Testis (tissue), 5 donors: Measurements from ENCODE around the gene XPNPEP1. TPM values are rescaled to one million over a fixed set of nuclear protein-coding genes. Genes with fewer than 3 reads are reported as not detected.

Experiments
- DNase-seq: peaks from one replicate; pipeline ENCODE4 v3.0.0-alpha.2; 2019
- H3K27ac ChIP-seq, 2 donors: fragments of 200-600 bp; sonication (generic); one replicate each; pipeline ENCODE4 v1.5.1; 2019
- H3K27me3 ChIP-seq: fragments of 200-600 bp; sonication (generic); one replicate; pipeline ENCODE4 v1.5.1; 2019
- H3K36me3 ChIP-seq: fragments of 200-600 bp; sonication (generic); one replicate; pipeline ENCODE4 v1.5.1; 2017; ENCODE audit warnings: low read depth; ENCODE audit errors: missing control alignments
- H3K4me1 ChIP-seq: fragments of 200-600 bp; sonication (generic); one replicate; pipeline ENCODE4 v1.5.1; 2019
- H3K4me3 ChIP-seq, 2 donors: fragments of 200-600 bp; sonication (generic); one replicate each; pipeline ENCODE4 v1.5.1; 2017 to 2019
- H3K9me3 ChIP-seq: fragments of 200-600 bp; sonication (generic); one replicate; pipeline ENCODE4 v1.5.1; 2017
- POLR2A ChIP-seq: fragments of 450-650 bp; IDR thresholded peaks from one replicate; pipeline ENCODE4 v1.6.1; 2017; ENCODE audit warnings: antibody characterized with exemption, mild to moderate bottlenecking, moderate library complexity
- WGBS, 2 donors: methylation state at CpG; one replicate each; pipeline ENCODE4 v1.1.5; 2018; 5-methylcytosine and 5-hydroxymethylcytosine counted together
- intact Hi-C: fragments of 100-400 bp; cut with DNase I; formaldehyde crosslinking; loops from one replicate; pipeline ENCODE4 v1.15.1; 2023; ENCODE audit warnings: low total_unique reads
- long read RNA-seq, 2 donors: transcript quantifications; one replicate each; lab custom pipeline, GENCODE V29; 2026
- polyA plus RNA-seq: library from polyadenylated mRNA; stranded (reverse); fragments of 350-450 nt; fragmentation: Illumina TruSeq; extraction: RNeasy Lipid Tissue Mini Kit (QIAGEN cat#74804); gene quantifications from one replicate; pipeline ENCODE4 v1.2.3, GENCODE V29; 2014; ENCODE audit warnings: low read depth, low replicate concordance; ENCODE audit not compliant: insufficient read depth
- total RNA-seq, 2 donors: library from RNA; depleted of rRNA; stranded (reverse); fragments of >200 nt; gene quantifications; one replicate each; pipeline ENCODE4 v1.2.3, GENCODE V29; 2016
- TF ChIP-seq, protein P1 (sequence below), 3 experiments: fragments of 450-650 bp in 2 of 3; fragments of 200-600 bp in 1 of 3; sonication (generic) in 1 of 3; IDR thresholded peaks; one replicate each; pipeline ENCODE4 v1.5.1; 2016 to 2019; ENCODE audit warnings: antibody characterized with exemption in 3 of 3, mild to moderate bottlenecking in 2 of 3, moderate library complexity in 1 of 3

XPNPEP1 gene
- 100 to 1,000 TPM in 1 of 2 donors, 10 to 100 TPM in 1; 90.2 to 118 TPM for total RNA-seq
- 55.5 TPM for polyA plus RNA-seq
- long read RNA-seq, donor 1, transcript XPNPEP1-218 (21 exons, 2,539 nt), result major isoform, 11 of 27 reads
- long read RNA-seq, donor 1, partial matches to known transcripts, result 15 of 27 reads
- long read RNA-seq, donor 1, other reads (novel, unspliced or antisense), result 0 of 27 reads
- long read RNA-seq, donor 2, partial matches to known transcripts, result 8 of 13 reads
- long read RNA-seq, donor 2, other reads (novel, unspliced or antisense), result 0 of 13 reads

DNA sequence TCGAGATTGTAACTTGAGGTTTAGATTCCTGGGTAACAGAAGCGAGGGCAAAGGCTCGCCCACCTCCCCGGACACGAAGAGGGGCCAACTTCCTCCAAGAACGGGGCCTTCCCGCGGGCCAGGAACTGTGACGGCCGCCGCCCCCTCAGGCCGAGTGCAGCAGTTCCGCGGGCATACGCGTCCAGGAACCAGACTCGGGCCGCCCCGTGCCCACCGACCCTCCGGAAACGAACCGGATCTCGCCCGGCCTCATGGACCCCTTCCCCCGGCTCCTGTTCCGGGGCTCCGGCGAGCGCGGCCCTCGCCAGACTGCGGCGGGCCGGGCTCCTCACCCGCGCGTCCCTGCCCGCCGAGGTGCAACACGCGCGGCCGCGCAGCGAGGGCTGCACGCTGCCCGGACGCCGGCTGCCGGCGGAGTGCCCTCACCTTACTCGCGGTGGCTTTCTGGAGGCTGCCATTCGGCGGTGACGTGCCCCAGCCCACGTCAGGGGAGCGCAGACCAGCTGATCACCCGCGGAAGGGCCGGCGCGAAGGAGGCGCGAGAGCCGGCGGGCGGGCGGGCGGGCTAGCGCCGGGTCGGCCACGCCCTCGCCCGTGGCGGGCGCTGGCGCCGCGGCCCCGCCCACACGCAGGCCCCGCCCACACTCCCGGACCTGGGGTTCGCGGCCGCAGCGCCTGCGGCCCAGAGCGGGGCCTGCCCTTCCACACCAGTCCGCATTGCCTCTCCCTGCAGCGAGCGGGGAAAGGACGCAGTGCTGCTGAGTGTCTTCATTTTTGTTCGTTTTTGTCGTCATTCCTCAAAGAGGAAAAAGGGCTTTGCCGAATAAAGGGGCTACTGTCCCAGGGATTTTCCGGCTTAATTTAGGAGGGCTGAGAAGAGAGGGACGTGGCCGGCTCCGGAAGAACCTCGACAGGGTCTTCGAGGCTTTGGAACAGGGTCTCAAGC, at the start of gene XPNPEP1:
XPNPEP1 (minus strand) TSS at position 536 of the 946 bp plus-strand sequence; CDS start at position 458, 78 bp downstream.
- peak; percentile 90 for DNase-seq
- peaks cover 19% of the 10 kb centered on the region for H3K4me1 ChIP-seq
- H3K27ac ChIP-seq, result peak within 1 kb of the TSS; percentile 83 to 95
- no peaks in the 10 kb centered on the region for H3K9me3 ChIP-seq
- intact Hi-C loops, result no loop called here
- H3K27me3 ChIP-seq, result no peaks in the 10 kb centered on the region
- H3K36me3 ChIP-seq, result no peaks in the 10 kb centered on the region
- TF ChIP-seq POLR2A, result peak; percentile 48
- TF ChIP-seq, protein P1, sequence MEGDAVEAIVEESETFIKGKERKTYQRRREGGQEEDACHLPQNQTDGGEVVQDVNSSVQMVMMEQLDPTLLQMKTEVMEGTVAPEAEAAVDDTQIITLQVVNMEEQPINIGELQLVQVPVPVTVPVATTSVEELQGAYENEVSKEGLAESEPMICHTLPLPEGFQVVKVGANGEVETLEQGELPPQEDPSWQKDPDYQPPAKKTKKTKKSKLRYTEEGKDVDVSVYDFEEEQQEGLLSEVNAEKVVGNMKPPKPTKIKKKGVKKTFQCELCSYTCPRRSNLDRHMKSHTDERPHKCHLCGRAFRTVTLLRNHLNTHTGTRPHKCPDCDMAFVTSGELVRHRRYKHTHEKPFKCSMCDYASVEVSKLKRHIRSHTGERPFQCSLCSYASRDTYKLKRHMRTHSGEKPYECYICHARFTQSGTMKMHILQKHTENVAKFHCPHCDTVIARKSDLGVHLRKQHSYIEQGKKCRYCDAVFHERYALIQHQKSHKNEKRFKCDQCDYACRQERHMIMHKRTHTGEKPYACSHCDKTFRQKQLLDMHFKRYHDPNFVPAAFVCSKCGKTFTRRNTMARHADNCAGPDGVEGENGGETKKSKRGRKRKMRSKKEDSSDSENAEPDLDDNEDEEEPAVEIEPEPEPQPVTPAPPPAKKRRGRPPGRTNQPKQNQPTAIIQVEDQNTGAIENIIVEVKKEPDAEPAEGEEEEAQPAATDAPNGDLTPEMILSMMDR (IDR thresholded peaks at IDR 0.05), result no peak
- 3 to 9% methylated on average over 19 to 87 of the region's 105 CpGs for whole genome bisulfite sequencing, 2 donors
- peak within 1 kb of the TSS; percentile 72 to 89 for H3K4me3 ChIP-seq

- intact Hi-C loops, result no loop called here
- 96% methylated on average over 2 of the region's 2 CpGs for WGBS, 2 donors
- TF ChIP-seq, protein P1 (IDR thresholded peaks at IDR 0.05), result no peak
- TF ChIP-seq POLR2A, result no peak
These were observed 49.2 kb upstream of the XPNPEP1 start for GRCh38 chr10:109972372-109973001.

GRCh38 chr10:109971634-109972033, 48.3 kb upstream of the XPNPEP1 start:
- H3K36me3 ChIP-seq, result no peaks in the 10 kb centered on the region
- WGBS, 2 donors, result 62 to 69% methylated on average over 3 of the region's 3 CpGs
- no peaks in the 10 kb centered on the region for H3K9me3 ChIP-seq
- H3K27me3 ChIP-seq, result no peaks in the 10 kb centered on the region
- intact Hi-C loops, result no loop called here
- peaks cover 38% of the 10 kb centered on the region for H3K4me1 ChIP-seq
- TF ChIP-seq, protein P1 (IDR thresholded peaks at IDR 0.05), result no peak
- no peak for TF ChIP-seq POLR2A
- peak overlapping the region in 1 of 2 donors; percentile 3 for H3K27ac ChIP-seq
- DNase-seq, result no peak
- H3K4me3 ChIP-seq, result no peak overlapping the region

More at GRCh38 chr10:109972372-109973001, 49.2 kb upstream of the XPNPEP1 start:
- Histone ChIP-seq H3K27me3 (no peaks in the 10 kb centered on the region), H3K4me3 (no peak overlapping the region), H3K9me3 (no peaks in the 10 kb centered on the region), H3K27ac (no peak overlapping the region), H3K4me1 (peaks cover 31% of the 10 kb centered on the region), H3K36me3 (no peaks in the 10 kb centered on the region)
- no peak for DNase-seq

- H3K4me3 ChIP-seq, result no peak overlapping the region
- intact Hi-C loops, result no loop called here
- DNase-seq, result peak; percentile 46
- H3K27ac ChIP-seq, result peak overlapping the region; percentile 69 to 84
- peaks cover 32% of the 10 kb centered on the region for H3K4me1 ChIP-seq
- H3K27me3 ChIP-seq, result no peaks in the 10 kb centered on the region
- H3K36me3 ChIP-seq, result no peaks in the 10 kb centered on the region
- 28 to 54% methylated on average over 8 of the region's 8 CpGs for WGBS, 2 donors
- TF ChIP-seq, protein P1 (IDR thresholded peaks at IDR 0.05), result peak in 1 of 3 experiments; percentile 16
- TF ChIP-seq POLR2A, result no peak
- H3K9me3 ChIP-seq, result no peaks in the 10 kb centered on the region
These were observed 46.5 kb upstream of the XPNPEP1 start for GRCh38 chr10:109969760-109970346.
